B cell (primary cell): ENCODE data around the gene VPS37C.

Experiments
- EZH2 ChIP-seq: IDR thresholded peaks from 2 replicates; pipeline ENCODE4 v1.6.1; 2012; ENCODE audit warnings: borderline replicate concordance, low read depth, mild to moderate bottlenecking, moderate library complexity, low read length; ENCODE audit not compliant: insufficient read depth, poor library complexity, severe bottlenecking
- TF ChIP-seq, protein P1 (sequence below): fragments of 200-600 bp; IDR thresholded peaks from one replicate; pipeline ENCODE4 v1.8.0; 2022; ENCODE audit warnings: antibody characterized with exemption, mild to moderate bottlenecking

DNA sequence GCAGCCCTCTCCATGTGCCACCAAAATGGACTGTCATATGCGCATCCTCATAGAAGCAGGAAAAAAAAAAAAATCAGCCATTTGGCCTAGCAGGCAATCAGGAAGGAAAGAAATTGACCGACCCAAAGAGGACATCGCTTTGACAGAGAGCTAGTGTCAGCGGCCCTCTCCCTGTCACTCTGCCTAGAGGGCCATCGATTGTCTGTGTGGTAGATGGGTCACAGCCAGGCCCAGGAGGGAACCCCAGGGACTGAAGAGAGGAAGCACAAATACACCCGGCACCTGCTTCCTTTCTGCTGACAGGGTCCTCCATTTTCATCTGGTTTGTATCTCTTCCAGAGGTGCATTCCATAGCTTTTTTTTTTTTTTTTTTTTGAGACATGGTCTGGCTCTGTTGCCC is 21.8 kb downstream of the VPS37C start:
- TF ChIP-seq, protein P1, sequence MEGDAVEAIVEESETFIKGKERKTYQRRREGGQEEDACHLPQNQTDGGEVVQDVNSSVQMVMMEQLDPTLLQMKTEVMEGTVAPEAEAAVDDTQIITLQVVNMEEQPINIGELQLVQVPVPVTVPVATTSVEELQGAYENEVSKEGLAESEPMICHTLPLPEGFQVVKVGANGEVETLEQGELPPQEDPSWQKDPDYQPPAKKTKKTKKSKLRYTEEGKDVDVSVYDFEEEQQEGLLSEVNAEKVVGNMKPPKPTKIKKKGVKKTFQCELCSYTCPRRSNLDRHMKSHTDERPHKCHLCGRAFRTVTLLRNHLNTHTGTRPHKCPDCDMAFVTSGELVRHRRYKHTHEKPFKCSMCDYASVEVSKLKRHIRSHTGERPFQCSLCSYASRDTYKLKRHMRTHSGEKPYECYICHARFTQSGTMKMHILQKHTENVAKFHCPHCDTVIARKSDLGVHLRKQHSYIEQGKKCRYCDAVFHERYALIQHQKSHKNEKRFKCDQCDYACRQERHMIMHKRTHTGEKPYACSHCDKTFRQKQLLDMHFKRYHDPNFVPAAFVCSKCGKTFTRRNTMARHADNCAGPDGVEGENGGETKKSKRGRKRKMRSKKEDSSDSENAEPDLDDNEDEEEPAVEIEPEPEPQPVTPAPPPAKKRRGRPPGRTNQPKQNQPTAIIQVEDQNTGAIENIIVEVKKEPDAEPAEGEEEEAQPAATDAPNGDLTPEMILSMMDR = no peak
- no peak for TF ChIP-seq EZH2
